ENCODE results near the gene DKK2. TPM values are rescaled to one million over a fixed set of nuclear protein-coding genes. Genes with fewer than 3 reads are reported as not detected.

DKK2 gene
- total and polyA plus RNA-seq, 2 donors from 2014 or later = 0.19 to 0.22 TPM

GRCh38 chr4:106985830-106986229 lies 50.3 kb downstream of the DKK2 start:
- DNase-seq = no peak
- Histone ChIP-seq H3K9me3 (ENCODE audit: control insufficient read depth in 2 of 3, insufficient read depth in 1 of 3, low read length in 3 of 3) (no peaks in the 10 kb centered on the region), H3K4me1 (ENCODE audit: control insufficient read depth in 2 of 3, insufficient read depth in 2 of 3, low read depth in 1 of 3, low read length in 3 of 3) (no peaks in the 10 kb centered on the region), H3K9ac (ENCODE audit: low read length in 3 of 3) (no peak overlapping the region), H3K27ac (ENCODE audit: low read depth in 2 of 2, low read length in 2 of 2) (no peak overlapping the region), H3K4me3 (ENCODE audit: low read length in 3 of 3) (no peak overlapping the region), H3K36me3 (ENCODE audit: control insufficient read depth in 2 of 3, insufficient read depth in 3 of 3, low read length in 3 of 3) (no peaks in the 10 kb centered on the region), H3K27me3 (ENCODE audit: control insufficient read depth, insufficient read depth, low read length) (no peaks in the 10 kb centered on the region)
- no peak for TF ChIP-seq CTCF (IDR thresholded peaks at IDR 0.05; ENCODE audit: borderline replicate concordance, extremely low read depth, insufficient read depth)
- intact Hi-C loops (cut with DNase I) = no loop called here
- FAIRE-seq = no peak

GRCh38 chr4:106982711-106983211 lies 53.4 kb downstream of the DKK2 start:
- no peaks in the 10 kb centered on the region for H3K9me3 ChIP-seq (ENCODE audit: control insufficient read depth in 2 of 3, insufficient read depth in 1 of 3, low read length in 3 of 3)
- no peak overlapping the region for H3K4me3 ChIP-seq (ENCODE audit: low read length in 3 of 3)
- no peak overlapping the region for H3K9ac ChIP-seq (ENCODE audit: low read length in 3 of 3)
- no peak for DNase-seq
- TF ChIP-seq CTCF (IDR thresholded peaks at IDR 0.05; ENCODE audit: borderline replicate concordance, extremely low read depth, insufficient read depth) = no peak
- intact Hi-C loops (cut with DNase I) = no loop called here
- H3K27ac ChIP-seq (ENCODE audit: low read depth in 2 of 2, low read length in 2 of 2) = no peak overlapping the region
- H3K36me3 ChIP-seq (ENCODE audit: control insufficient read depth in 2 of 3, insufficient read depth in 3 of 3, low read length in 3 of 3) = no peaks in the 10 kb centered on the region
- no peak for FAIRE-seq
- H3K4me1 ChIP-seq (ENCODE audit: control insufficient read depth in 2 of 3, insufficient read depth in 2 of 3, low read depth in 1 of 3, low read length in 3 of 3) = no peaks in the 10 kb centered on the region
- H3K27me3 ChIP-seq (ENCODE audit: control insufficient read depth, insufficient read depth, low read length) = no peaks in the 10 kb centered on the region

GRCh38 chr4:106981431-106981830 lies 54.7 kb downstream of the DKK2 start:
- FAIRE-seq = no peak
- H3K4me3 ChIP-seq (ENCODE audit: low read length in 3 of 3) = no peak overlapping the region

More at GRCh38 chr4:106981431-106981830, 54.7 kb downstream of the DKK2 start:
- Histone ChIP-seq H3K4me1 (ENCODE audit: control insufficient read depth in 2 of 3, insufficient read depth in 2 of 3, low read depth in 1 of 3, low read length in 3 of 3) (no peaks in the 10 kb centered on the region), H3K27ac (ENCODE audit: low read depth in 2 of 2, low read length in 2 of 2) (no peak overlapping the region), H3K9me3 (ENCODE audit: control insufficient read depth in 2 of 3, insufficient read depth in 1 of 3, low read length in 3 of 3) (no peaks in the 10 kb centered on the region), H3K36me3 (ENCODE audit: control insufficient read depth in 2 of 3, insufficient read depth in 3 of 3, low read length in 3 of 3) (no peaks in the 10 kb centered on the region), H3K9ac (ENCODE audit: low read length in 3 of 3) (no peak overlapping the region), H3K27me3 (ENCODE audit: control insufficient read depth, insufficient read depth, low read length) (no peaks in the 10 kb centered on the region)
- DNase-seq = no peak
- intact Hi-C loops (cut with DNase I) = no loop called here
- no peak for TF ChIP-seq CTCF (IDR thresholded peaks at IDR 0.05; ENCODE audit: borderline replicate concordance, extremely low read depth, insufficient read depth)
